Right ventricle myocardium superior (tissue), 1 donor: ENCODE data around the gene NTNG2. TPM values are rescaled to one million over a fixed set of nuclear protein-coding genes. Genes with fewer than 3 reads are reported as not detected.

Experiments used
- ATAC-seq: fragments of 200-7000 bp; cut with Tn5 transposase; one replicate; pipeline ENCODE4 v1.9.1; 2020; ENCODE audit warnings: mild to moderate bottlenecking; ENCODE audit not compliant: poor library complexity
- DNase-seq: peaks from one replicate; pipeline ENCODE4 v3.0.0-alpha.2; 2020
- intact Hi-C: fragments of 100-400 bp; cut with DNase I; formaldehyde crosslinking; loops from one replicate; pipeline ENCODE4 v1.11.2; 2022
- total RNA-seq: library from RNA; stranded (reverse); fragmentation: NEBNext Ultra II Directional; extraction: Animal tissue kit (Norgen Biotek cat#: 25700); gene quantifications from one replicate; pipeline ENCODE4 v1.2.1, GENCODE V29; 2021
- donor health status: DM: no; HTN: yes; CAD: no; lungs with severe emphysema.

NTNG2 gene
- total RNA-seq, 1 donor from 2014 or later: 1.8 TPM

DNA sequence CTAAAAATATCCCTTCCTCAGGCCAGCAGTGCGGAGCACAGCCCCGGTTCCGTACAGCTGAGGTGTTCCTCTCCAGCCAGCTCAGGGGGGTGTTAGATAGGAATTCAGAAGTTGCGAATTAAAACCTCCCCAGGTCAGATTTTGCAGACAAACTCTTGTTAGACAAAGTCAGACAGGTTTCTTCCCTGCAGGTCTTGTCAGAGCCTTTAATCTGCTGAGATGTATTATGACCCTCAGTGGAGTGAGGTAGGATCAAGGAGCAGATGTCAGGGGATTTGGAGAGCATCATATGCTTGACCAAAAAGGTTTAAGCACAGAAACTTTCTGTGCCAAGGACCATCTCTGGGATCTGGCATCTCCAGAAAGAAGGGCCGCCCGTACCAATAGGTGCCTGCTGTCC lies 60.1 kb downstream of the NTNG2 start:
- no peak for ATAC-seq
- intact Hi-C loops: no loop called here
- DNase-seq: no peak

DNA sequence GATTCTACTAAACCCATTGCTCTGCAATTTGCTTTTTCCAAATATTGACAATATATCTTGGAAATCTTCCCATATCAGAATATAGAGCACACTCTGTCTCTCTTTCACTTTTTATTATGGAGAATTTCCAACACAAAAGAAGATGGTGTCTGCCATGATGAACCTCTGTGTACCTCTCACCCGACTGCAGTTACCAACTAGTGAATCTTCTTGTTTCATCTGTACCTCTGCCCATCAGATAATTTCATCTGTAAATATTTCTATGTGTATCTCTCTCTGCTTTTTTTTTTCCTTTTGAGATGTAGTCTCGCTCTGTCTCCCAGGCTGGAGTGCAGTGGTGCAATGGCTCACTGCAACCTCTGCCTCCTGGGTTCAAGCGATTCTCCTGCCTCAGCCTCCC lies 62.8 kb downstream of the NTNG2 start:
- ATAC-seq (no peak), DNase-seq (no peak)
- intact Hi-C loops: no loop called here

DNA sequence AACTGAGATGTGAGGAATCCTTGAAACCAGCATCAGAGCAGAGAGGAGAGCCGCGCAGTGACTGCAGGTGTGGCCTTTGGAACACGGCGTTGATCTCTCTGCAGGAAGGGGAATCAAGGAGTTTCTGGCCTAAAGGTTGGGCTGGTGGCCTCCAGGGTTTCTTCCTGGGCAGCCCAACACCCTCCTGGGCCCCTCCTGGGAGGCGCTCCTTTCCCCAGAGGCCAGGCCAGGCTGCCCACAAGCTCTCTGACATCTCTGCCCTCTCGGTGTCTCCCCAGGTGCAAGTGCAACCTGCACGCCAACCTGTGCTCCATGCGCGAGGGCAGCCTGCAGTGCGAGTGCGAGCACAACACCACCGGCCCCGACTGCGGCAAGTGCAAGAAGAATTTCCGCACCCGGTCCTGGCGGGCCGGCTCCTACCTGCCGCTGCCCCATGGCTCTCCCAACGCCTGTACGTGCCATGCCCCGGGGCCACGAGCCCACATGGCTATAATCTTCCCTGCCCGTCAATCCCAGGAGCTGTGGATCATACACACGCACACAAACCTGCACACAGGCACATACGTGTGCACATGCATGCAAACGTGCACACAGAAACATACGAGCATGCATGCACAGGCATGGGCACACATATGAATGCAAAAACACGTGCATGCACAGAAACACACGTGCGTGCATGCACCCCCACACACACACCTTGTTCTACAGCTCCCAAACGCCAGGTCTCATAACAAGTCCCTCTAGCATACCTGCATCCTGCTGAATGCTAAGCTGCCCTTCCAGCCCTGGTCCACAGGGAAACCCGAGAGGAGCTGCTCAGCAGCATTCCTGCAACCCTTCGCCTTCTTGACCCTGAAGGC lies 64.9 kb downstream of the NTNG2 start:
- intact Hi-C loops: no loop called here
- no peak for ATAC-seq
- no peak for DNase-seq

DNA sequence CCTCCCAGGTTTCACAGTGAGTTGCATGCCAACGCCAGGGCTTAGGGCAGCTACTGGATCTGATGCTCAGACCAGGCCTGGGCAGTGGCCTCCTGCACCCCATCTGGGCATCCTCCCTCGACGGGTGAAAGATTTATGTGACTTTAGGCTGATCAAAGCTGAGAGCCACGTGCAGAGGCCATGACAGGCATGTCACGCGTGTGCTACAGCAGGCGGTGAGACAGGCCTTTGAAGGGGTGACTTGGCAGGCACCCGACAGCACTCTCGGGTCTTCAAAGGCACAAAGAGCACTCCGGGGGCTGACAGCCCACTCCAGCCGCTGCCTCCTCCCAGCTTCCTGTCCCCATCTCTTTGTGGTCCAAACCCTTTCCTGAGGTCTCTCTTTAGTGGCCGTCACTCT lies 66.2 kb downstream of the NTNG2 start:
- intact Hi-C loops: no loop called here
- ATAC-seq: no peak
- DNase-seq: no peak

DNA sequence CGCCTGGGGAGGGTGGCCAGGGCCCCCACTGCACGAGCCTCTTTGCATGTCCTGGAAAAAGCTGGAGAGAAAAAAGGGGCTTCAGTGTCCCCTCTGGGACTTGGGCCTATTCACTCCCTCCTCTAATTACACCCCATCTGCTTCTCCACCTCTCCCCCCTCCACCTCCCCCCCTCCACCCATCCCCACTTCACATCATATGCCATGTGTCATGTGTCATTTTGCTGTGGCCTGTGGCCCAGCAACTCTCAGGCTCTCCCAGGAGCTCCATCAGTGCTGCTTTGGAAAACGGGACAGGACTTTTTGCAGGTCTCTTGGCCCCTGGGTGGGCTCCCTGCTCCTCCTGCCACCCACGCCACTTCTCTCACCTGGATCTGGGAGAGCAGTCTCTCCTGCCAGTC lies 68.7 kb downstream of the NTNG2 start:
- ATAC-seq (no peak), DNase-seq (no peak)
- intact Hi-C loops: no loop called here

DNA sequence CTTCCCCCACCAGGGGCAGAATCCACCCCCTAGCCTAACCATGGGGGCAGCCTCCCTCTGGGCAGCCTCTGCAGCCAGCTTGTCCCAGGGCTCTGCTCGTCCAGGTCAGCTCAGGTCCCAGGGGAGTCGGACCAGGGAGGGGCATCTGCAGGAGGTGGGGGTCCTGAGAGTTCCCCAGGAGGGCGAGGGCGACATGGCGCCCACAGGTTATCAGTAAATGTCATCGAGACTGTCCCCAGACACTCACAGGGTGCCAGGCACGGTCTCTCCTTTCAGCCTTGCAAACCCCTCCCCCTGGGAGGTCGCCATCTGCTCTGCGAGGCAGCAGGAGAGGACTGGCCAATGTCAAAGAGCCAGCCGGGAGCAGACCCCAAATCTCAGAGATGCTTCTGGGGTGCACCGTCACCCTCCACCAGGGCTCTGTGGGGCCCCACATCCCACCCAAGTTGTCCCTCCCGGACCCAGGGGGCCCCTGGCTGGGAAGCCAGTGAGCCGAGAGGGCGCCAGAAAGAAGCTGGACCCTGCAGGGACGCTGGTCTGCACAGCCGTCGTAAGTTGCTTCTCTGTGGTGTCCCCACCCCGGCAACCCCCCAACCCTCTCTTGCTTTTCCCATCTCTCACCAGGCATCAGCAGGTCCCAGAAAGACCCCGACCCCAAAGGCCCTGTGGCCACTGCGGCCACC lies 69.3 kb downstream of the NTNG2 start:
- DNase-seq (no peak), ATAC-seq (no peak)
- intact Hi-C loops: no loop called here

DNA sequence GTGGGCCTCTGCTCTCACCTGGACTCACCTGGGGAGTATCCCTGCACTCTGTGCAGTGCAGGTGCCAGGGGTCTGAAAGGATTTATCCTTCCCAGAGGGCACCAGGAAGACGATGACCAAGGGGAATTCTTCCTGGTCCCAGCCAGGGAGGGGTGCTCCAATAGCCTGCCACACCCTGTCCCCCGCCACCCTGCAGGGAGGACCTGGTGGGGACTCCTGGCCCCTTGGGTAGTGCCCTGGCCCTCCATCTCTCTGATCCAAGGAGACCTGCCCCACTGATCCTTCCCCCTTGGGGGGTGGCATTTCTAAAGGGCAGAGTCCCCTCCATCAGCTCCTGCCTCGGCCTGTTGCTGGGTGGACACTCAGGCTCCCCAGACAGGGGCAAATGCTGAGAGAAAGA lies 70.7 kb downstream of the NTNG2 start:
- ATAC-seq (no peak), DNase-seq (no peak)
- intact Hi-C loops: no loop called here

DNA sequence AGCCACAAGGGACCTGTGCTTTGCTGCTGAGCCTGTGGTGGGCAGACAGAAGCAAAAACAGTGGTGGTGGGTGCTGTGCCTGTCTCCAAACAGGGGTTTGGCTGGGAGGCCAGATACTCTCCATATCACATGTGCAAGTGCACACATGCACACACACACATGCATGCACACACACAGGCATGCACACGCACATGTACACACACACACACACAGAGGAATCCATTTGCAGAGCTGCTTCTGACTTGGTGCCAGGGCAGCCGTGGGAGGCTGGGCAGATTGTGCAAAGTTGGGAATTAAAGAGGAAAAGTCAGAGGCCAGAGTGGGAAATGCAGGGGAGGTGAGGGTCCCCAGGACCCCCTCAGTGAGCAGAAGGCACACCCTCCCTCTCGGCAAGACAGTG lies 71.3 kb downstream of the NTNG2 start:
- ATAC-seq: no peak
- intact Hi-C loops: no loop called here
- no peak for DNase-seq

DNA sequence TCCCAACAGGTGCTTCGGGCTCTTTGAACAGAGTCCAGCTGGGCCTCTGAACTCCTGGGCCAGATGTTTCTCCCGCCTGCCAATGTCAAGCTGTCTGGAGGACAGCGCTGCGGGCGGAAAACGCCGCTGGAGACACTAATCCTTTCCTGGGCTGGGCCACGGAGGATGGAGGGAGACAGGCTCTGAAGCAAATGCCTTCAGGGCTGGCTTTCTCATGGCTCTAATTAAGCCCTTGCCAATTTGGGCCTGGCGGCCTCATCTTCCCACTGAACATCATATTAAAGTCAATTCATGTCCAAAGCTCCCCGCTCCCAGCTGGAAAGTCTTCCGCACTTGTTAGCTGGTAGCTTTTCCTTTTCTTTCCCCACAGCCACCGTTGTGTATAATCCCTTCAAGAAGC lies 72.7 kb downstream of the NTNG2 start:
- no peak for ATAC-seq
- intact Hi-C loops: no loop called here
- no peak for DNase-seq

DNA sequence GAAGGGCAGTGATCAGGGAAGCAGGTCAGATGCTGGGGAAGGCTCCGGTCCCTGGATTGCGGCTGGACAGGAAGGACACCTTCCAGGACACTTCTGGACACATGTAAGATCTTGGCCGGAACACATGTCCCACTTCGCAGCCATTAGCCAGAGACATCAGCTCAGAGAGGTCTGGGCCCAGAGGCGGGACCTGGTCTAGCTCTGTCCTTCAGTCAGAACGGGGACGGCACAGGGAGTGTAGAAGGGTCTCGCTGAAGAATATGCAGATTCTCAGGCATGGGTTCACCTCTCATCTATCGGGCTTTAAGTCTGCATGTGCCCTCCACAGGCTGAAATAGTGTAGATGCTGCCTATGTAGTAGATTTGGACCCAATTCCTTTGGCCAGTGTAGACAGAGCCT lies 73.3 kb downstream of the NTNG2 start:
- intact Hi-C loops: loop anchor here (5.0 kb wide), 2 partner anchors 63 to 473 kb away; no protein-coding TSS in a partner anchor
- ATAC-seq (no peak), DNase-seq (no peak)

DNA sequence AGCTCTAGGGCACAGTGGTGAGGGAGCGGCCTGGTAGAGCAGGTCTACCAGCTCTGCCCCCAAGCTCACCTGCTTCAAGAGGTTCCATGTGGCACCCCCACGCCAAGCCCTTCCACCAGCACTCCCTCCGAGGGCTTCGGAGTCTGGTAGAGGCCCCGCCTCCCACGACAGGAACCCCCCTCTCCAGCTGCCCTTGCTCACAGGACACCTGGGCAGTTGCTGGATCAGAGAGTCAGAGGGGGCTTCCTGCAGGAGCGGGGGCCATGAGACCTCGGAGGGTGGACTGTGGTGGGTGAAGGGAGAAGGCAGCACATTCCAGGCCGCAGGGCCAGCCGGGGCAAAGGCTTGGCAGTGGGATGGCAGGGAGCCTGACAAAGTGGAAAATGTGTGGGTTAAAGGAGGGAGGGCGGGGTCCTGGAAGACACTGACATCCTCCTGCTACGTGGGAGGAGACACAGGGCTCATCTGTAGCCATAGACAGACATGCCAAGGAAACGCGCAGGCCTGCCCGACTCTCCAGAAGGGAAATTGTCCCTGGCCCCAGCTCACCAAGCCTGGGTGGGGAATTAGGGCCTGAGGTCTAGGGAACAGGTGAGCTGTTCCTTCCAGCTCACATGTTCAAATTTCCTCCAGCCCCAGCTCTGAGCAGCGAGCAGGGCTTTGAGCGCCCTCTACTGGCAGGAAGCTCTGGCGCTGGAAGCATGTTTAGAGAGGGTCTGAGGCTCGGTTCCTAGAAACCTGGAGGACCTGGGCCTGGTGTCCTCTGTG lies 74.2 kb downstream of the NTNG2 start:
- ATAC-seq (peak; percentile 38), DNase-seq (peak; percentile 85)
- intact Hi-C loops: loop anchor here (5.0 kb wide), 2 partner anchors 64 to 474 kb away; no protein-coding TSS in a partner anchor

DNA sequence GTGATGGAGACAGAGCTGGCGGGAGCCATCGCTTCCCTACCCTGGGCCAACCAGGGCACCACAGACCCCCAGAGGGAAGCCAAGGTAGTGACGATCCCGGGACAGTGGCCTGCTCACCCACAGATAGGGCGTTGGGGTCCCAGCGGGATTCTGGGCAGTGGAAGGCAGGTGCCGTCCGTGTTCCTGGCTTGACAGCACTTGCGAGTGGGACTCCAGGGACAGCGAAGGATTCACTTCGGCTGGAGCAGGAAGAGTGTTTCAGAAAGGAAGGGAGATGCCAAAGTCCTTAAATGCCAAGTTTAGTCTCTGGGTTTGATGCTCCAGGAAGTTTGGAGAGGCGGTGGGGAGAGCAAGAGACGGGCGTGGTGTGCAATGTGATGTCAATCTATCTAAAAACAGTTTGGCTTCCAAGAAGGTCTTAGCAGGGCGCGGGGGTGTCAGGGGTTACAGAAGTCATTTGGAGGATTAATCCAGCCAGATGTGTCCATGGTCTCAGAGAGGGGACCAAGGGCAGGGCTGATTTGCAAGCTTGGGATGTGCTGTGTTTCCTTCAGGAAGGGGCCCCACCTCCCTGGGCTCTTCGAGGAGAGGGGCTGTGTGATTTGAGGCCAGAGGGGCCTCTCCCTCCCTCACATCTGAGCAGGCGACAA lies 74.9 kb downstream of the NTNG2 start:
- intact Hi-C loops: loop anchor here (5.0 kb wide), 2 partner anchors 64 to 474 kb away; no protein-coding TSS in a partner anchor
- DNase-seq: no peak
- ATAC-seq: no peak

DNA sequence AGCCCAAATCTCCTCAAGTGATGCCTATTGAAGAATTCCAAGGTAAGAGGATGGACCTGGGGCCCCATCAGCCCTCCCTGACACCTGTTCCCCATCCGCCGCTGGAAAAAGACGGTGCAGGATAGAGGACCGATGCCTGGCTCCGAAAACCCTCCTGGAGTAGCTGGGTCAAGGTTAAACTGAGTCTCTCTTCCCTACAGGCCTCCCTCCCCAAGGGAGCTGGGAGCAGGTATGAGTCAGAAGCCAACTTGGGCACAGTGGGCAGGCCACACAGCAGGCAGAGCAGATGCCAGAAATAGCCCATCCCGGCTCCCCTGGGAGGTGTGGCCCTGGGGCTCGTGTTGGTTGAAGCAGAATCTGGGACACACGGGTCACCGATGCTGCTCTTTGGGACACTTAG lies 75.6 kb downstream of the NTNG2 start:
- DNase-seq: no peak
- no peak for ATAC-seq
- intact Hi-C loops: loop anchor here (5.0 kb wide), 2 partner anchors 65 to 475 kb away; no protein-coding TSS in a partner anchor

DNA sequence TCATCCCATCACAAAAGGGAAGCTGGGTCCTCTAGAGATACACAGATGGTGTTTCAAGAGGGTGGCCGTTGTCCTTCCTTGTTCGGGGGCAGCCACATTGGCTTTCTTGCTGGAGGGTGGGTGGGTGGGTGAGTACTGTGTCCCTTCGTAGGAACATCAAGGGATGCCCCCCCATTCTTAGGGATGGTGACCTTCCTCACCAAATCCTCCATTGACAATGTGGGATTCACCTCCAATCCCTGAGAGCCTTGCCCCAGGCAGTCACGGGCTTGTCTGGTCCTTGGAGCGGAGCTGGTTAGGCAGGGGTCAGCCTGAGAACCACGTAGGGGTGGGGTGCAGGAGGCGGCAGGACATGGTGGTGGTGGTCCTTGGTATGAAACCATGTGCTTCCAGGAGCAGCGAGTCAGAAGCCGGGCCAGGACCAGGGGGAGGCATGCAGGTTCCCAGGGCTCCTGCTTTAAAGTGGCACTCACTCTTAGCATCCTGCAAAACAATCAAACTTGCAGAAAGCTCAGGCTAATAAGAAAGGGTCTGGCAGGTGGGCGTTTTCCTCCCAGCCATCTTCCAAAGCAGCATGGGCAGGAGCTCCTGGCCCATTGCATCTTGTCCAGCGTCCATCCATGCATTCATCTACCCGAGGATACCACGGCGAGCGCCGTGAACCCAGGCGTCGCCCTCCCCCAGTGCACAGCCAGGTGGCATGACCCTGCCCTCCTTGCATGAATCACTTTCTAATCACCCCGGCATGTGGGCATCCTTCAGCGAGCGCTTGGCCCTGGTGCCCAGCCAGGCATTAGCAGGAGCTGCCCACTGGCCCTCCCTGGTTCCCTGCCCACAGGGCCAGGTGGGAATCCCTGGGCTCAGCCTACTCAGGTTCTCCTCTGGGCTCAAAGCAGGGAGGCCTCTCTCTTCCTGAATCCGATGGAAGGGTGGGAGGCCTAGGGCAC lies 76.4 kb downstream of the NTNG2 start:
- no peak for ATAC-seq

DNA sequence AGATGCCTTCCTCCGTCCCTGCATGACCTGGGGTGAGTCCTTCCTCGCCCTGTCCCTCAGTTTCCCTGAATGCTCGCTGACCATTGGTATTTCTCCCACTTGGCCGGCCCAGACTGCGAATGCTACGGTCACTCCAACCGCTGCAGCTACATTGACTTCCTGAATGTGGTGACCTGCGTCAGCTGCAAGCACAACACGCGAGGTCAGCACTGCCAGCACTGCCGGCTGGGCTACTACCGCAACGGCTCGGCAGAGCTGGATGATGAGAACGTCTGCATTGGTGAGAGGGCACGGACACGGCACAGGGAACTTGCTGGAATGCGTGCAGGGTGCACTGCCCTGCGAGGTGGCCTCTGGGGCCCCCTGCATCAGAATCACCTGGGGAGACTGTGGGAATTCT lies 77.1 kb downstream of the NTNG2 start:
- intact Hi-C loops: loop anchor here (5.0 kb wide), 2 partner anchors 67 to 477 kb away; no protein-coding TSS in a partner anchor
- DNase-seq: no peak
- ATAC-seq: no peak

More for the DNA sequence above, 76.4 kb downstream of the NTNG2 start:
- DNase-seq: no peak
- intact Hi-C loops: loop anchor here (5.0 kb wide), 2 partner anchors 66 to 476 kb away; no protein-coding TSS in a partner anchor

DNA sequence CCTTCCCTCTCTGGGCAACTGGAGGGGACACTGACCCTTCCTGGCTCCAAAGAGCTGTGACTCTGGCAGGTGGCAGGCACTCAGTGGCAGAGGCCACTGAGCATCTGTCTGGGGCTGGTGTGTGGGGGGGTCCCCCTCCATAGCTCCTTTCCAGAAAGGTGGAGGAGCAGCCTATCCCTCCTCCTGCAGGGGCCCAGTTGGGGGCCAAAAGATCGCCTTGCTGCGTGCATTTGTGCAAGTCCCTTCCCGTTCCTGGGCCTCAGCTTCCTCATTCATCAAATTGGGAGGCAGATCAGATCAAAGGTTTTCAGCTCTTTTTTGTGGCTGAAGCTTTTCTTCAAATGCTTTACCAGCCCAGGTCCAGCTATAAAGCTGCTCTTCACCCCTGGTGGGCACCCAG lies 77.7 kb downstream of the NTNG2 start:
- DNase-seq (no peak), ATAC-seq (no peak)
- intact Hi-C loops: loop anchor here (5.0 kb wide), 2 partner anchors 67 to 477 kb away; no protein-coding TSS in a partner anchor

DNA sequence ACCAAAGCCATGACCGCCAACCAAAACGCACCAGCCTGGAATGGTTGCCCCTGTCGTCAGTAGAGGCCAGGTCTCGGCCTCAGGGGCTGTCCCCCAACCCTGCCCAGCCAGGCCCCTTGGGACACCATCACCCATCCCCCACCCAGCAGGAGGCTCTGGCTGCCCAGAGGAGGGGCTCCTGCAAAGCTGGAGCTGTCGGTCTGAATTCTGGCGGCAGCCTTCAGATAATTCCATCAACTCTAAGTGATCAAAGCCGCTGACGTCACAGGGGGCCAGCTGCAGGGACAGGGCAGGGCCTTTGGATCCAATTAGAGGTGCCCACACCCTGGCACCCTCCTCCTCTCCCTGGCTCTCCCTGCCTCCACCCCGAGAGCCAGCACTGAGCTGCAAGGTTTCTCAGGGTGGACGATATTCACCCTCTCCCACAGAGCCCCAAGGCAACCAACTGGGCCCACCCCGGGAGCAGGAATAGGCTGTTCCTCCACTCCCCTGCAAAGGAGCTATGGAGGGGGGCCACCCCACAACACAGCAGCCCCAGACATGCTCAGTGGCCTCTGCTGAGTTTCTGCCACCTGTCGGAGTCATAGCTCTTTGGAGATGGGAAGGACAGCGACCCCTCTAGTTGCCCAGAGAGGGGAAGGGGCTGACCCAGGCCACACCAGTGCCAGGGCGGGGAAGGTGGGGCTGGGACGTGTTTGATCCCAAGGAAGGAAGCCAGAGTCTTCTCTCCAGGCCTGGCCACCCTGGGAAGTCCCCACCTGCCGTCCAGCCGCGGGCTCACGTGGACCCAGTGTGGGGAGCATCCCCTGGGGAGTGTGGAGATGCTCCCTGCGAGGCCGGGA lies 78.4 kb downstream of the NTNG2 start:
- intact Hi-C loops: loop anchor here (5.0 kb wide), 2 partner anchors 68 to 478 kb away; no protein-coding TSS in a partner anchor
- DNase-seq: no peak
- ATAC-seq: no peak
